Ascending aorta (tissue), 2 donors: ENCODE results near the gene CASS4. TPM values are rescaled to one million over a fixed set of nuclear protein-coding genes. Genes with fewer than 3 reads are reported as not detected.

Experiments
- DNase-seq, 2 donors: peaks; one replicate each; pipeline ENCODE4 v3.0.0-alpha.2; 2019; ENCODE audit warnings: low spot score in 2 of 2
- H3K27ac ChIP-seq, 2 donors: fragments of 200-600 bp; sonication (generic); one replicate each; pipeline ENCODE4 v1.5.1; 2016 to 2017; ENCODE audit warnings: mild to moderate bottlenecking in 1 of 2
- H3K27me3 ChIP-seq: fragments of 200-600 bp; sonication (generic); one replicate; pipeline ENCODE4 v1.5.1; 2017
- H3K36me3 ChIP-seq, 2 donors: fragments of 200-600 bp; sonication (generic); one replicate each; pipeline ENCODE4 v1.5.1; 2016
- H3K4me1 ChIP-seq, 2 donors: fragments of 200-600 bp; sonication (generic); one replicate each; pipeline ENCODE4 v1.5.1; 2016 to 2017; ENCODE audit warnings: mild to moderate bottlenecking in 1 of 2
- H3K4me3 ChIP-seq, 2 donors: fragments of 200-600 bp; sonication (generic); one replicate each; pipeline ENCODE4 v1.5.1; 2016 to 2017; ENCODE audit warnings: mild to moderate bottlenecking in 1 of 2
- H3K9me3 ChIP-seq, 2 donors: fragments of 200-600 bp; sonication (generic); one replicate each; pipeline ENCODE4 v1.5.1; 2016
- intact Hi-C: fragments of 100-400 bp; cut with DNase I; formaldehyde crosslinking; loops from one replicate; pipeline ENCODE4 v1.15.1; 2023
- total RNA-seq: library from RNA; depleted of rRNA; stranded (reverse); fragments of >200 nt; gene quantifications from one replicate; pipeline ENCODE4 v1.1.0, GENCODE V29; 2016
- TF ChIP-seq, protein P1 (sequence below), 3 experiments: fragments of 200-600 bp in 2 of 3; fragments of 450-650 bp in 1 of 3; sonication (generic) in 2 of 3; IDR thresholded peaks; one replicate each; pipeline ENCODE4 v1.5.1; 2016 to 2019; ENCODE audit warnings: antibody characterized with exemption in 3 of 3, mild to moderate bottlenecking in 1 of 3, moderate library complexity in 1 of 3

CASS4 gene
- total RNA-seq, 1 donor from 2014 or later = 11.2 TPM

DNA sequence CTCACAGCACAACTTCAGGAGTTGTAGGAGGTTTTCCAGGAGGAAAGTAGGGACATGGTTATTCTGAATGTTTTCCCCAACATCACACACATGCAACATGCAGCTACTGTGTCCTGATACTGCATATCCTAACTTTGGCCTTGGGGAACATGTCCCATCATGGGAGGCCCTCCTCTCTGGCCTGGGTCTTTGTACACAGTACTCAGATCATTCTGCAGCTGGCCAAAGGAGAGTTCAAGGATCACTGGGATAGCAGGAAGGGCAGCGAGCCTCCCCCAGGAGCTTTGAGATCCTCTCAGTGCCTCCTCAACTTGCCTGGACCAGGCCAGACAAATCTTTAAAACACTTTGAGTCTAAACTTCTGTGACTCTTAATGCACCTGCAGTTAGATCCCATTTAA is 12.9 kb downstream of the CASS4 start:
- H3K36me3 ChIP-seq = no peaks in the 10 kb centered on the region
- TF ChIP-seq, protein P1, sequence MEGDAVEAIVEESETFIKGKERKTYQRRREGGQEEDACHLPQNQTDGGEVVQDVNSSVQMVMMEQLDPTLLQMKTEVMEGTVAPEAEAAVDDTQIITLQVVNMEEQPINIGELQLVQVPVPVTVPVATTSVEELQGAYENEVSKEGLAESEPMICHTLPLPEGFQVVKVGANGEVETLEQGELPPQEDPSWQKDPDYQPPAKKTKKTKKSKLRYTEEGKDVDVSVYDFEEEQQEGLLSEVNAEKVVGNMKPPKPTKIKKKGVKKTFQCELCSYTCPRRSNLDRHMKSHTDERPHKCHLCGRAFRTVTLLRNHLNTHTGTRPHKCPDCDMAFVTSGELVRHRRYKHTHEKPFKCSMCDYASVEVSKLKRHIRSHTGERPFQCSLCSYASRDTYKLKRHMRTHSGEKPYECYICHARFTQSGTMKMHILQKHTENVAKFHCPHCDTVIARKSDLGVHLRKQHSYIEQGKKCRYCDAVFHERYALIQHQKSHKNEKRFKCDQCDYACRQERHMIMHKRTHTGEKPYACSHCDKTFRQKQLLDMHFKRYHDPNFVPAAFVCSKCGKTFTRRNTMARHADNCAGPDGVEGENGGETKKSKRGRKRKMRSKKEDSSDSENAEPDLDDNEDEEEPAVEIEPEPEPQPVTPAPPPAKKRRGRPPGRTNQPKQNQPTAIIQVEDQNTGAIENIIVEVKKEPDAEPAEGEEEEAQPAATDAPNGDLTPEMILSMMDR (IDR thresholded peaks at IDR 0.05) = no peak

DNA sequence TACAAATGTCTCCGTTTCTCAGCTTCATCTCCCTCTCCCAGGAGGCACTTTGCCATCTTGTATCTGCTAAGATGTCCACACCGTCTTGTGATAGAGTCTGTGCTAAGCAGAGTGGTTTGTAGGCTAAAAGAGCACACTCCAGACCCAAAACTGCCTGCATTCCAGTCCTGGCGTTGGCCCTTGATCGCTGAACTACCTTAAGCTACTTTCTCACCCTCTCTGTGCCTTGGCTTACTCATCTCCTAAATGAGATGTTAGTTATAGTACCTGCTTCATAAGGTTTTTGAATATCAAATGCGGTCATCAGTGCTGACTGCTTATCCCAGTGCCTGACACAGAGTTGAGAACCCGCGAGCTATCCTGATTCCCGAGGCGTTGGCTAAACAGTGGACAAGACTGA is 14.0 kb downstream of the CASS4 start:
- DNase-seq = no peak
- TF ChIP-seq, protein P1 (IDR thresholded peaks at IDR 0.05) = no peak
- intact Hi-C loops = no loop called here
- H3K36me3 ChIP-seq = no peaks in the 10 kb centered on the region
- no peaks in the 10 kb centered on the region for H3K27me3 ChIP-seq
- H3K4me1 ChIP-seq = no peaks in the 10 kb centered on the region
- no peaks in the 10 kb centered on the region for H3K9me3 ChIP-seq
- H3K4me3 ChIP-seq = no peak overlapping the region
- no peak overlapping the region for H3K27ac ChIP-seq

More for the DNA sequence above, 12.9 kb downstream of the CASS4 start:
- Histone ChIP-seq H3K4me1 (no peaks in the 10 kb centered on the region), H3K27me3 (no peaks in the 10 kb centered on the region), H3K9me3 (no peaks in the 10 kb centered on the region), H3K4me3 (no peak overlapping the region), H3K27ac (no peak overlapping the region)
- intact Hi-C loops = no loop called here
- no peak for DNase-seq

DNA sequence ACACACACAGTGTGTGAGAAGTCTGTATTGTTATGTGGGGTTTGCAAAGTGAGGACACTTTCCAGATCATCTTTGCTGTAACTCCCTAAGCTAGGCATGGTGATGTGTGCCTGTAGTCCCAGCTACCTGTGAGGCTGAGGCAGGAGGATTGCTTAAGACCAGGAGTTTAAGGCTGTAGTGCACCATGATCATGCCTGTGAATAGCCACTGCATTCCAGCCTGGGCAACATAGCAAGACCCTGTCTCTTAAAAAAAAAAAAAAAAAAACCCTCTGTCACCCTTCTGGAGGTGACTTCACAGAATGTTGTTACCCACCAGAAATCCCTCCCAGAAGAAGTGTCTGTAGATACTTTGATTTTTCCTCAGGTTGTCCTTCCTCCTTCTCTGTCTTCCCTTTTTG is 14.9 kb downstream of the CASS4 start:
- TF ChIP-seq, protein P1 (IDR thresholded peaks at IDR 0.05) = no peak
- no peaks in the 10 kb centered on the region for H3K36me3 ChIP-seq
- H3K27ac ChIP-seq = no peak overlapping the region
- no peaks in the 10 kb centered on the region for H3K27me3 ChIP-seq
- H3K9me3 ChIP-seq = no peaks in the 10 kb centered on the region
- H3K4me1 ChIP-seq = no peaks in the 10 kb centered on the region
- intact Hi-C loops = no loop called here
- H3K4me3 ChIP-seq = no peak overlapping the region
- DNase-seq = no peak

DNA sequence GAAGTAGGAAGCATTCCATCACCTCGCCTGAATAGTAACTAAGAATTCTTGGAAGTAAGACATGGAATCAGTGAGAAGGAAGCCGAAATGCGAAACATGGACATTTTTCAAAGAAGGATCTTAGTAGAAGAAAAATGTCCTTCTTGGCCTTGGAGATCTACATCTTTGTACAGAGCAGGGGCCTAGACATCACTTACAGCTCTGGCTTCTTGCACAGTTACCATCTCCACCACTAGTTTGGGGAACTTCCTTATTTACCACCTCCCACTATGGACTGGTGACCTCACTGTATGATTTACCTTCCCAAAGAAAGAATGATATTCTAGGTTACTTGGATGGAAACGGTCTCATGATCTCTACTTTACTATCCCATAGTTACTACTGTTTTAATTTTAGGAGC is 15.7 kb downstream of the CASS4 start:
- no peak overlapping the region for H3K4me3 ChIP-seq
- H3K36me3 ChIP-seq = no peaks in the 10 kb centered on the region
- H3K4me1 ChIP-seq = no peaks in the 10 kb centered on the region
- no peak for DNase-seq
- TF ChIP-seq, protein P1 (IDR thresholded peaks at IDR 0.05) = no peak
- H3K27me3 ChIP-seq = no peaks in the 10 kb centered on the region
- H3K9me3 ChIP-seq = no peaks in the 10 kb centered on the region
- H3K27ac ChIP-seq = no peak overlapping the region
- intact Hi-C loops = no loop called here

DNA sequence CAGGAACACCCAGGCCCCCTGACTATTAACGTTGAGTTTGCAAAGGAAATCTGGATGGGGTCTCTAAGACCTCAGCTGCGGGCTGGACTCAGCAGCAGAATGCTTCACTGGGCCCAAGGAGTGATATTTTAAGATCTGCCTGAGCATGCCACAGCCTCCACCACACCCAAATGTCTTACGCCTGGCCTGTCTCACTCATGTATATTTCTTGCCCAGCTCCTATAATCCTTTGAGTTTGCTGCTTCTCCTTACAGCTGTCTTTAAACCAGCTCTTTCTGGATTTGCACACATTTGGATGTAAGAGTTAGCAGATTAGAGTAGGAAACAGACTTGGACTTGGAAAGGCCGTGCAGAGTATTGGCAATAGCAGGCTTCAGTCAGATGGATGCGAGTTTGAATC is 16.4 kb downstream of the CASS4 start:
- DNase-seq = no peak
- H3K4me3 ChIP-seq = no peak overlapping the region
- H3K27me3 ChIP-seq = no peaks in the 10 kb centered on the region
- H3K27ac ChIP-seq = no peak overlapping the region
- H3K4me1 ChIP-seq = no peaks in the 10 kb centered on the region
- H3K36me3 ChIP-seq = no peaks in the 10 kb centered on the region
- H3K9me3 ChIP-seq = no peaks in the 10 kb centered on the region
- TF ChIP-seq, protein P1 (IDR thresholded peaks at IDR 0.05) = no peak
- intact Hi-C loops = no loop called here

DNA sequence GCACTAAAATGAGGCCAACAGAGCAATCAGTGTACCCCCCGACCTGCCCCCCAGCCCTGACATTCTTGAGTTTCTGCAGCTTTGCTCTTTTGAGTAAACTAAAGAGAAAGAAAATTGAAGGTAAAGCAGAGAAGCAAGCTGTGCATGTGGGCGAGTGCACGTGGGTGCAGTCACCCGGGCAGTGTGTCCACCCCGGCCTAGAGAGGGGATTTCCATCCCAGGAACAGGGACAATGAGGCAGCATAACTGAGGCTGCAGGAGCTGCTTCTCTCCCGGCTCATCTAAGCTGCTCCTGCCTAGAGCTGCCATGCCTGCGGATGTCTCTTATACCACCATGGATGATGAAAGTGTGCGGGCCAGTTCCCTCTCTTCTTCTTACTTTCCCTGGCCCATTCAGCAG is 16.8 kb downstream of the CASS4 start:
- H3K27me3 ChIP-seq = no peaks in the 10 kb centered on the region
- no peak for DNase-seq

More for the DNA sequence above, 16.8 kb downstream of the CASS4 start:
- H3K4me1 ChIP-seq = no peaks in the 10 kb centered on the region
- TF ChIP-seq, protein P1 (IDR thresholded peaks at IDR 0.05) = no peak
- H3K27ac ChIP-seq = no peak overlapping the region
- H3K36me3 ChIP-seq = no peaks in the 10 kb centered on the region
- intact Hi-C loops = no loop called here
- H3K9me3 ChIP-seq = no peaks in the 10 kb centered on the region
- H3K4me3 ChIP-seq = no peak overlapping the region
